ENCODE measurements around the gene NOX4. TPM values are rescaled to one million over a fixed set of nuclear protein-coding genes. Genes with fewer than 3 reads are reported as not detected.

The NOX4 gene
- total and polyA plus RNA-seq, 10 donors, result 0.54 to 3.9 (median 0.97) TPM

DNA sequence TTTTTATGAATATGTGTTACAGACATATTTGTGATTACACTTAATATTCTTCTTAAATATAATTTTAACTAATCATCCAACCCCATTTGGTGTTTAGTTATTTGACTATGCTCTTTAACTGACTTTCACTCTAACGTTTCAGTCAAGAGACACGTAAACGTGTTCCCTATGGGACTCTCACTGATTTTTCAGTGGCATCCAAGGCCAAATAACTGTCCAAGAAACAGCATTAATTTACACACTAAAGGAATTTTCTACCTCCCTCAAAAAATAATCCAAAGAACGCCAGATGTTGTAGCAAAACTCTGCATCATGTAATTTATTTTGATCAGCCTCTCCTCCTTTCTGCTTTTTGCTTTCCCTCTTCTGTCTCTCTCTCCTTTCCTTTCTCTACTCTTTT is 44.0 kb upstream of the NOX4 start:
- Histone ChIP-seq H3K36me3 (no peaks in the 10 kb centered on the region), H3K4me1 (no peaks in the 10 kb centered on the region), H3K27me3 (replicated peaks in 1 of 7) (no peaks in the 10 kb centered on the region), H3K4me3 (no peak overlapping the region), H3K27ac (no peak overlapping the region), H3K9me3 (no peaks in the 10 kb centered on the region)
- intact Hi-C loops (cut with DNase I; ENCODE audit: low total_unique reads), result no loop called here
- no peak for DNase-seq
- WGBS, 5 donors, result 73 to 89% (median 85%) methylated on average over 4 of the region's 4 CpGs
- TF ChIP-seq POLR2A (IDR thresholded peaks at IDR 0.05) (no peak), POLR2AphosphoS5 (IDR thresholded peaks at IDR 0.05) (no peak), CTCF (IDR thresholded peaks at IDR 0.05 in 8 of 11, conservative IDR thresholded peaks at IDR 0.05 in 3 of 11) (no peak)

DNA sequence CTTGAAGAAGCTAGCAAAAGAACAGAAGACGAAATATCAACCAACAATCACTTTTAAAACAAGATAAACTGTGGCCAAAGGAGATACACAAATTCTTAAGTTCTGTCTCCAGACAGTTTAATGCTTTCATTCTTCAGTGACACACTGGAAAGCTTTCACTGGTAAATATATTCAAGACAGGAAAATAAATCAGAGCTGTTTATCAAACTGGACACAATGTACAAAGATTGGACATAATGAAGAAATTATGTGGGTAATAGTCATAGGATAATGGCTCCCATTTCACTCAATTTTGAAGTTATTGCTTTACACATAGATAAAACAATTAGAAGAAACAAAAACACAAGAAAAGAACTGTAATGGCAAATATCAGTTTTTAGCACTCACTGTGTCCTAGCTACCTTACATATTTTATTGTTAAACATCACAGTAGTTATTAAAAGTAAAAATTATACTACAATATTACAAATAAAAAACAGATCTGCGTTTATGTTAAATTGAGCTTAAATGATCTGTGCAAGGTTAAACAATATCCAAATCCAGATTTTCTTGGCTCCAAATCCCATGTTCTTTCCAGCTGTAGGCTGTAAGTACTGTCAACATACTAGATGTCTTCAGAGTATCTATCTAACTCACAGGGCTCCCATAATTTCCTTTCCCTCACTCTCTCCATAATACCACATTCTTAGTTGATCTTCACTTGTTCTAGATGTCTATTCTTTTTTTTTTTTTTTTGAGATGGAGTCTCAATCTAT is 38.6 kb upstream of the NOX4 start:
- 71 to 89% (median 79%) methylated on average over 2 of the region's 2 CpGs for WGBS, 5 donors
- intact Hi-C loops (cut with DNase I; ENCODE audit: low total_unique reads), result no loop called here
- H3K36me3 ChIP-seq, result no peaks in the 10 kb centered on the region
- no peak for DNase-seq
- no peak for TF ChIP-seq POLR2A (IDR thresholded peaks at IDR 0.05)
- TF ChIP-seq POLR2AphosphoS5 (IDR thresholded peaks at IDR 0.05), result no peak
- no peak for TF ChIP-seq CTCF (IDR thresholded peaks at IDR 0.05 in 8 of 11, conservative IDR thresholded peaks at IDR 0.05 in 3 of 11)
- H3K4me1 ChIP-seq, result no peaks in the 10 kb centered on the region
- no peak overlapping the region for H3K27ac ChIP-seq
- no peak overlapping the region for H3K4me3 ChIP-seq
- H3K27me3 ChIP-seq (replicated peaks in 1 of 7), result no peaks in the 10 kb centered on the region
- H3K9me3 ChIP-seq, result peaks cover 0 to 21% (median 0%) of the 10 kb centered on the region in 8 donors

DNA sequence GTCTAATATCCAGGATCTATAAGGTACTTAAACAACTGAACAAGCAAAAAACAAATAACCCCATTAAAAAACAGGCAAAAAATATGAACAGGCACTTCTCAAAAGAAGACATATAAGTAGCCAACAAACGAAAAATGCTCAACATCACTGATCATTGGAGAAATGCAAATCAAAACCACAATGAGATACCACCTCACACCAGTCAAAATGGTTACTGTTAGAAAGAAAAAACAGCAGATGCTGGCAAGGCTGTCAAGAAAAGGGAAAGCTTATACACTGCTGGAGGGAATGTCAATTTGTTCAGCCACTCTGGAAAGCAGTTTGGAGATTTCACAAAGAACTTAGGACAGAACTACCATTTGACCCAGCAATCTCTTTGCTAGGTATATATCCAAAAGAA is 30.6 kb upstream of the NOX4 start:
- TF ChIP-seq POLR2A (IDR thresholded peaks at IDR 0.05) (no peak), CTCF (IDR thresholded peaks at IDR 0.05 in 8 of 11, conservative IDR thresholded peaks at IDR 0.05 in 3 of 11) (no peak), POLR2AphosphoS5 (IDR thresholded peaks at IDR 0.05) (no peak)
- Histone ChIP-seq H3K4me3 (no peak overlapping the region), H3K4me1 (no peaks in the 10 kb centered on the region), H3K36me3 (no peaks in the 10 kb centered on the region), H3K27me3 (replicated peaks in 1 of 7) (no peaks in the 10 kb centered on the region), H3K27ac (no peak overlapping the region), H3K9me3 (peaks cover 0 to 12% (median 0%) of the 10 kb centered on the region in 8 donors)
- DNase-seq, result no peak
- 50 to 89% (median 59%) methylated on average over 1 of the region's 1 CpG for WGBS, 5 donors
- intact Hi-C loops (cut with DNase I; ENCODE audit: low total_unique reads), result no loop called here

DNA sequence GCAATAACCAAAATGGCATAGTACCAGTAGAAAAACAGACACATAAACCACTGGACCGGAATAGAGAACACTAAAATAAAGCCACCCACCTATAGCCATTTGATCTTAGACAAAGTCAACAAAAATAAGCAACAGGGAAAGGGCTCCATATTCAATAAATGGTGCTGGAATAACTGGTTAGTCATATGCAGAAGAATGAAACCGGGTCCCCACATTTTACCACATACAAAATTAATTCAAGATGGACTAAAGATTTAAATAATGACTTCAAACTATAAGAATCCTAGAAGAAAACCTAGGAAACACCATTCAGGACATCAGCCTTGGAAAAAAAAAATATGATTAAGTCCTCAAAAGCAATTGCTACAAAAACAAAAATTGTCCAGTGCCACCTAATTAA is 30.1 kb upstream of the NOX4 start:
- WGBS, 5 donors, result 74 to 89% (median 86%) methylated on average over 2 of the region's 2 CpGs
- H3K27me3 ChIP-seq (replicated peaks in 1 of 7), result no peaks in the 10 kb centered on the region
- H3K36me3 ChIP-seq, result no peaks in the 10 kb centered on the region
- TF ChIP-seq CTCF (IDR thresholded peaks at IDR 0.05 in 8 of 11, conservative IDR thresholded peaks at IDR 0.05 in 3 of 11), result no peak
- no peak for TF ChIP-seq POLR2A (IDR thresholded peaks at IDR 0.05)
- no peak for TF ChIP-seq POLR2AphosphoS5 (IDR thresholded peaks at IDR 0.05)
- H3K9me3 ChIP-seq, result peaks cover 0 to 12% (median 0%) of the 10 kb centered on the region in 8 donors
- no peak for DNase-seq
- intact Hi-C loops (cut with DNase I; ENCODE audit: low total_unique reads), result no loop called here
- no peak overlapping the region for H3K4me3 ChIP-seq
- no peaks in the 10 kb centered on the region for H3K4me1 ChIP-seq
- no peak overlapping the region for H3K27ac ChIP-seq
